ENCODE data around the gene PTPRC.

PTPRC gene

GRCh38 chr1:198649232-198649967, 10.6 kb downstream of the PTPRC start:
- DNase-seq, result no peak

- peak; percentile 44 for DNase-seq
Measured at GRCh38 chr1:198649968-198650338, 11.1 kb downstream of the PTPRC start.

GRCh38 chr1:198650506-198650905, 11.7 kb downstream of the PTPRC start:
- DNase-seq, result no peak

GRCh38 chr1:198651650-198652400, 13.0 kb downstream of the PTPRC start:
- peak; percentile 49 for DNase-seq

- no peak for DNase-seq
Measured at GRCh38 chr1:198653808-198654413, 15.1 kb downstream of the PTPRC start.

- DNase-seq, result no peak
Measured at GRCh38 chr1:198655459-198656121, 16.8 kb downstream of the PTPRC start.

- peak; percentile 91 for DNase-seq
Measured at GRCh38 chr1:198656500-198656932, 17.7 kb downstream of the PTPRC start.

GRCh38 chr1:198657550-198658064, 18.8 kb downstream of the PTPRC start:
- peak; percentile 81 for DNase-seq

- peak; percentile 54 for DNase-seq
Measured at GRCh38 chr1:198660341-198661261, 21.8 kb downstream of the PTPRC start.

GRCh38 chr1:198662821-198663220, 24.0 kb downstream of the PTPRC start:
- no peak for DNase-seq

- peak; percentile 83 for DNase-seq
Measured at GRCh38 chr1:198664068-198664788, 25.4 kb downstream of the PTPRC start.

GRCh38 chr1:198667186-198667585, 28.3 kb downstream of the PTPRC start:
- no peak for DNase-seq

GRCh38 chr1:198667807-198668206, 29.0 kb downstream of the PTPRC start:
- DNase-seq, result no peak

- peak; percentile 94 for DNase-seq
Measured at GRCh38 chr1:198669023-198669698, 30.3 kb downstream of the PTPRC start.

- DNase-seq, result no peak
Measured at GRCh38 chr1:198669771-198670170, 30.9 kb downstream of the PTPRC start.

GRCh38 chr1:198671136-198671535, 32.3 kb downstream of the PTPRC start:
- DNase-seq, result peak; percentile 59

- DNase-seq, result no peak
Measured at GRCh38 chr1:198672124-198672523, 33.3 kb downstream of the PTPRC start.

GRCh38 chr1:198674009-198674408, 35.2 kb downstream of the PTPRC start:
- no peak for DNase-seq

- DNase-seq, result peak; percentile 76
Measured at GRCh38 chr1:198676253-198676652, 37.4 kb downstream of the PTPRC start.

GRCh38 chr1:198677027-198677426, 38.2 kb downstream of the PTPRC start:
- DNase-seq, result no peak

GRCh38 chr1:198677871-198678270, 39.0 kb downstream of the PTPRC start:
- no peak for DNase-seq

All from hematopoietic multipotent progenitor cell treated with erythropoietin and hydrocortisone succinate and interleukin-3 and kit ligand, for 4 days (in vitro differentiated cells).